GM18508 (cell line): ENCODE results near the gene OSBPL8.

ENCODE experiments used
- ATAC-seq: cut with Tn5 transposase; IDR thresholded peaks from one replicate; pipeline ENCODE4 v1.9.1; 2021; ENCODE audit warnings: moderate number of reproducible peaks; ENCODE audit not compliant: insufficient read depth, unreplicated experiment

The OSBPL8 gene

DNA sequence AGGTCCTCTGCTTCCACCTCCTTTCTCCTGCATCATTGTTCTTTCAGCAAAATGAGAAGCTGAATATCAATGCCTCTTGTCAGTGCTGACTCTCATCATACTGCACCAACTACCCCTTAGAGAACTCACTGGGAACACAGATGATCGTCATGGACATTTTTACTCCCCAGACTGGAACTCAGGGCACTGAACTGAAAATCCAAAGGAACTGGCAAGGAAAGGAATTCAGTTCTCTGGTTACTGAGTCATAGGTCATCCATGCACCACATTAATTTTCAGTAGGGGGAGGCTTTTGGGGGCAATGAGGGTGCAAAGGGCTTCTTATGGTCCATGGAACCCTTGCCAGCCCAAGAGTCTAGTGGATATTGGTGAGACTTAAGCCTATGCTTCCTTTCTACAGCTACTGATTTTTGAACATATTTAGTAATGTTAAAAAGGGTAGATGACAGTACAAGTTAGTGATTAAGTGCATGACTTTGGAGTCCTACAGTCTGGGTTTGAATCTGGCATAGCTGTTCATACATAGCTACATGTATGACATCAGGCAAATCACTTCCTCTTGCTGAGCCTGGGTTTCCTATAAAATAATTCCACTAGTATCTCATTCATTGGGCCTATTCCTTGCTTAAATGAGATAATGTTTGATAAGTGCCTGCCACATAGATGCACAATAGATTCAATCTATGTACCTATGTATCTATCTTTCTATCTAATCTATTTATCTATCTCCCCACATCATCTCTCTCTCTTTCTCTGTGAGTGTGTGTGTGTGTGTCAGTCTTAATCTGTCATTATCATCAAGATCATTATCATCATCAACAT is 240.6 kb downstream of the OSBPL8 start:
- no peak for ATAC-seq

DNA sequence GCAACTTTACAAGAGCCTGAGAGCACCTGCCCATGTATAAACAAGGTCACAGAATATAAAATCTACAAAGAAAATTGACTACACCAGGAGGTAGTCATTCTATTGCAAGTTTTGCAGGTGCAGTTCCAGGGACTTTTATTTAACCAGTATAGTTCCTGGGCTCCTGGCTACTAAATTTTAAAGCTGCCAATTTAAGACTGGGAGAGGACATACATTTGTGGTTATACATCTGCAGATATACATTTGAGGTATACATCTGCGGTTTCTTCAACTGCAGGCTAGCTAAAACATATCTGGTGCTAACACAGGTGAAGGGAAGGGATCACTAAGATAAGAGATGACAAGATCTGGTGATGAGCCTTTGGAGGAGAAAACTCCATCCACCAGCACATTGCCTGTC is 241.6 kb downstream of the OSBPL8 start:
- ATAC-seq: no peak

DNA sequence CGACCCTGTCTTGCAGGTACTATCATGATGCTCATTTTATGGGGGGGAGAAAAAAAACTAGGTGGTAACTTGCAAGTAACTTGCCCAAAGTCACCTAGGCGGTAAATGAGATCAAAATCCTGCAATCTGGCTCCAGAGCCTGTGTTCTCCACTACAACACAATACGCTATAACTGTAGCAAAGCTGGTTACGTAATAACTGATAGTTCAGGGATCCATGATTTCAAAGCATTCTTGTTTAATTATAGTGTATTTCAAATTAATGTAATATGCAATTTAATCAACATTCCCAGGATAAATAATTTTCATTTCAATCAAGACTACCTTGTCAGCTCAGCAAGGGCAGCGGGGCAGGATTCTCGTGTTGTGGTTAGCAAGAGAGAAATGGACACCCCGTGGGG is 243.1 kb downstream of the OSBPL8 start:
- ATAC-seq: no peak

DNA sequence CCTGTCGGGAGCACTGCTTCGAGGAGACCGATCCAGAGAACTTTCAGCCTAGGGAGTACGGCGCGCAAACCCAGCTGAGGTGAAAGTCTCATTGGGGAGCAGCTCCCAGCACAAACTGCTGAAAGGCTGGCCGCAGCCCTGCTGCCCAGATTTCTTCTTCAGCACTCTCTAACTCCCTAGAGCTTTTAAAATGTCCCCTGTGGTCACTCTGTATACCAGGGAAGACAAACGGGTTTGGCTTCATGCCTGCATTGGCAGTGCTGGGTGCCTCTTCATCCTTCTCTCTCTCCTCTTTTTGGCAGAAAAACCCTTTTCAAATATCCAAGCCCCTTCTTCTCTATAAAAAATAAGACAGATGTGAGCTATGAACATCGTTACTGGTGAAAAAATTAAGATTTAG is 246.3 kb downstream of the OSBPL8 start:
- no peak for ATAC-seq

DNA sequence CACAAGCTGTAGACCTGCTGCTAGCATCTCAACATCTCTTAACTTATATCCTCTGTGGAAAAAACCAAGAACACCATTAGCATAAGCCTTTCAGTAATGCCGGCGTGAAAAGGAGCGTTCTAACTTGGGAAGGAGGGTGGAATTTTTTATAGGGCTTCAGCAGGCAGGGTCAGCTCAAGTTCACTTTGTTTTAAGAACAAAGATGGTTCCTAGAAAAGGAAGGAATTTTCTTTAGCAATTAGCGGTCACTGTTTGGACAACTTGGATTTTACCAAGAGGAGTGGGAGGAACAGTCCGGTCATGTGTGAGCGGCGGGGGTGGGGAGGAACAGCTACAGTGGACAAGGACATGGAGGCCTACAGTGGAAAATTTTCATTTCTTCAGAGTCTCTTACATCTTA is 247.3 kb downstream of the OSBPL8 start:
- ATAC-seq: no peak

DNA sequence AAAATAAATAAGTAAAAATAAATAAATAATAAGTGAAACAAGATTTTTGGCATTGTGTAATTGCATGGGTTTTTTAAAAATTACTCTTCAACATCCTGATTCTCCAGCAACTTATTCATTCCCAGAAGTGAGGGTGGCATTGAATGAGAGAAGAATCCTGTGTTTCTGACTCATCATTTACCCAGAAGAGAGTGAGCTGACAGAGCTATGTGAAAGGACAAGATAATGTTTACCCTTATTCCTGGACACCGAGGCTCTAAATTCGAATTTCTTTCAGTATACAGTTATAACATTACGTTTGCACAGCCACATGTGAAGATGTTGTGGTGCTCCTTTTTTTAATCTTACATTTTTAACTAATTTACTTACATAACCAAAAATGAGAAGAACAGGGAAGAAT is 247.8 kb downstream of the OSBPL8 start:
- ATAC-seq: no peak

DNA sequence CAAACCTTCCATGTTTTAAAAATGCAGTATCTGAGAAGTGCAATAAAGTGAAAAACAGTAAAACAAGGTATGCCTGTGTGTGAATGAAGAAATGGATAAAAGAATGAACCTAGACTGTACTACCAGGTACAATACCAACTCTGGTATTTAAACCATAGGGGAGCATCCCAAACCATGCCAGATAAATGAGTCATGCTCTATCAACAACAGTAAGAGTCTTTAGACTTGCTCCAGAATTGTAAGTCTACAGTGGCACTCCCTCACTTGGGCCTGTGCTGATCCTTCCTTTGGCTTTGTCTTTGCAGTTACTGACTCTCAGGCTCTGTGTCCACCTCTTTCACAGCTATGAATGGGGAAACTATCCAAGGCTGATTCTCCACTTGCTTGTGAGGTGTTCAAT is 249.5 kb downstream of the OSBPL8 start:
- ATAC-seq: no peak

DNA sequence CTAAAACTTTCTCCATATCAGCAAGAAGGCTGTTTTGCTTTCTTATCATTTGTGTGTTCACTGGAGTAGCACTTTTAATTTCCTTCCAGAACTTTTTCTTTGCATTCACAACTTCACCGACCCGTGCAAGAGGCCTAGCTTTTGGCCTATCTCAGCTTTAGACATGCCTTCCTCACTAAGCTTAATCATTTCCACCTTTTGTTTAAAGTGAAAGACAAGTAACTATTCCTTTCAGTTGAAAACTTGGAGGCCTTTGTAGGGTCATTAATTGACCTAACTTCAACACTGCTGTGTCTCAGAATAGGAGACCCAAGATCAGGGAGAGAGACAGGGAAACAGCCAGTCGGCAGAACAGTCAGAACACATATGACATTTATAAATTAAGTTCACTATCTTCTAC is 250.7 kb downstream of the OSBPL8 start:
- ATAC-seq: no peak

DNA sequence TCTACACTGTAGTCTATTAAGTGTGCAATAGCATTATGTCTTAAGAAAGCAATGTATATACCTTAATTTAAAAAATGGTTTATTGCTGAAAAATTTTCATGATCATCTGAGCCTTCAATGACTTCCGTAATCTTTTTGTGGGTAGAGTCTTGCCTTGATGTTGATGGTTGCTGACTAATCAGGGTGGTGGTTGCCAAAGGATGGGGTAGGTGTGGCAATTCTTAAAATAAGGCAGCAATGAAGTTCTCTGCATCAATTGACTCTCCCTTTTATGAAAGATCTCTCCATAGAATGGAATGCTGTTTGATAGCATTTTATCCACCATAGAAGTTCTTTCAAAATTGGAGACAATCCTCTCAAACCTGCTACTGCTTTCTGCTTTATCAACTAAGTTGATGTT is 252.5 kb downstream of the OSBPL8 start:
- ATAC-seq: no peak

DNA sequence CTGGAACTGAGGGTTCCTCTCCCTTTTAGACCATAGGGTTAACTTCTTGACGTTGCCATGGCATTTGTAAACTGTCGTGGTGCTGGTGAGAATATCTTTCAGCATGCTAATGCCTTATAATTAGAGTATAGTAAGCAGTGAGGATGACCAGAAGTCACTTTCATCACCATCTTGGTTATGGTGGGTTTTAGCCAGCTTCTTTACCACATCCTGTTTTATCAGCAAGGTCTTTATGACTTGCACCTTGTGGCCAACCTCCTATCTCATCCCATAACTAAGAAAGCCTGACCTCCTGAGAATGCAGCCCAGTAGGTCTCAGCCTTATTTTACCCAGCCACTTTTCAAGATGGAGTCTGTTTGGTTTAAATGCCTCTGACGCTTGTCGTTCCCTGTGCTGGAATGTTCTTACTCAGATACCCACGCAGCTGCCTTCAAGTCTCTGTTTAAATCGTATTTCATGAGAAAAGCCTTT is 255.5 kb downstream of the OSBPL8 start:
- ATAC-seq: no peak

DNA sequence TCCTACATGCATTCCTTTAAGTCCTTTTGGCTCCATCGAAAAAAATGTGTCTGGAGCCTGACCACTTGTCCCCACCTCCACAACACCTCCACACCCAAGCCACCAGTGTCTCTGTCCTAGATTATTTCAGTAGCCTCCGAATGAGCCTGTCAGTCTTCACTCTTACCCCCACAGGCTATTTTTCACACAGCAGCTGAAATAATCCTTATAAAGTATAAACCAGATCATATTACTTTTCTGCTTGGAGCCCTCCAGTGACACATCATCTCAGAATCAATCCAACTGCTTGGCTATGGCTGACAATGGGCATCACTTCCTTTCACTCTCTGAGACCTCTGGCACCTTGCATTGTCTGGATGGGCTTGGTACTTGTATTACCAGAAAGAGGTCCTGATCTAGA is 256.2 kb downstream of the OSBPL8 start:
- ATAC-seq: no peak
